Measurements from ENCODE around the gene PFKP.

Gene PFKP

DNA sequence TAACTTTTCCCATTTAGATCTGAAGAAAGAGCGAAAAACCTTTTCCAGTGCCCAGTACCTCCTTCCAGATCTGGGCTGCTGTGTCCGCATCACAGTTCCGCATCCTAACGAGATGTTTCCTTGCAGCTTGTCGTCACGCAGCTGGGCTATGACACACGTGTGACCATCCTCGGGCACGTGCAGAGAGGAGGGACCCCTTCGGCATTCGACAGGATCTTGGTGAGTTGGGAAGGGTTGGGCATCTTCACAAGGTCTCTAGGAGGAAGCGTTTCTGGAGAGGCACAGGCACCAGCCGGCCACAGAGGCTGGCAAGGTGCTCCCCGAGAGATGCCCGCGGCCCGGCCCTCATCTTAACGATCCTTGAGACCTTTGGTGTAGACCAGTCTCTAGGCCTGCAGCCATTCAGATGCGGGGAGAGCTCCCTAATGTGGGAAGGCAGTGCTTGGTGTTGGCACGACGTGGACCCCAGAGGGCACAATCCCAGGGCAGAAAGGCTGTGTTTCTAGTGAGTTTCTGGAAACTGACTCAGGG is 41.3 kb downstream of the PFKP start:
- H3K9ac ChIP-seq (ENCODE audit: low read length): no peak overlapping the region
- TF ChIP-seq, protein P1, sequence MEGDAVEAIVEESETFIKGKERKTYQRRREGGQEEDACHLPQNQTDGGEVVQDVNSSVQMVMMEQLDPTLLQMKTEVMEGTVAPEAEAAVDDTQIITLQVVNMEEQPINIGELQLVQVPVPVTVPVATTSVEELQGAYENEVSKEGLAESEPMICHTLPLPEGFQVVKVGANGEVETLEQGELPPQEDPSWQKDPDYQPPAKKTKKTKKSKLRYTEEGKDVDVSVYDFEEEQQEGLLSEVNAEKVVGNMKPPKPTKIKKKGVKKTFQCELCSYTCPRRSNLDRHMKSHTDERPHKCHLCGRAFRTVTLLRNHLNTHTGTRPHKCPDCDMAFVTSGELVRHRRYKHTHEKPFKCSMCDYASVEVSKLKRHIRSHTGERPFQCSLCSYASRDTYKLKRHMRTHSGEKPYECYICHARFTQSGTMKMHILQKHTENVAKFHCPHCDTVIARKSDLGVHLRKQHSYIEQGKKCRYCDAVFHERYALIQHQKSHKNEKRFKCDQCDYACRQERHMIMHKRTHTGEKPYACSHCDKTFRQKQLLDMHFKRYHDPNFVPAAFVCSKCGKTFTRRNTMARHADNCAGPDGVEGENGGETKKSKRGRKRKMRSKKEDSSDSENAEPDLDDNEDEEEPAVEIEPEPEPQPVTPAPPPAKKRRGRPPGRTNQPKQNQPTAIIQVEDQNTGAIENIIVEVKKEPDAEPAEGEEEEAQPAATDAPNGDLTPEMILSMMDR (IDR thresholded peaks at IDR 0.05; ENCODE audit: low read length): no peak
- no peak for TF ChIP-seq EZH2 (optimal IDR thresholded peaks at IDR 0.05; ENCODE audit: low read depth, low read length)
- TF ChIP-seq EZH2phosphoT487 (IDR thresholded peaks at IDR 0.05; ENCODE audit: low read length): no peak
- H3K4me3 ChIP-seq (ENCODE audit: low read length): no peak overlapping the region
- no peak overlapping the region for H2AFZ ChIP-seq (ENCODE audit: low read length)
- H3K79me2 ChIP-seq (ENCODE audit: low read length): no peaks in the 10 kb centered on the region
- H3K9me2 ChIP-seq (replicated peaks; ENCODE audit: insufficient read depth, low read length): no peaks in the 10 kb centered on the region
- no peaks in the 10 kb centered on the region for H3K9me3 ChIP-seq (replicated peaks; ENCODE audit: insufficient read depth, low read length)
- no peak overlapping the region for H3K27ac ChIP-seq (ENCODE audit: low read length)
- no peaks in the 10 kb centered on the region for H4K20me1 ChIP-seq (ENCODE audit: insufficient read depth, low read length)
- H3K4me2 ChIP-seq (ENCODE audit: low read depth, low read length): no peak overlapping the region
- no peaks in the 10 kb centered on the region for H3F3A ChIP-seq (ENCODE audit: insufficient read depth, low read length)
- H3K4me1 ChIP-seq (ENCODE audit: low read length): no peaks in the 10 kb centered on the region
- no peak for DNase-seq
- H3K36me3 ChIP-seq (replicated peaks; ENCODE audit: insufficient read depth, low read length): no peaks in the 10 kb centered on the region
- H3K27me3 ChIP-seq (replicated peaks; ENCODE audit: insufficient read depth, low read length): no peaks in the 10 kb centered on the region

DNA sequence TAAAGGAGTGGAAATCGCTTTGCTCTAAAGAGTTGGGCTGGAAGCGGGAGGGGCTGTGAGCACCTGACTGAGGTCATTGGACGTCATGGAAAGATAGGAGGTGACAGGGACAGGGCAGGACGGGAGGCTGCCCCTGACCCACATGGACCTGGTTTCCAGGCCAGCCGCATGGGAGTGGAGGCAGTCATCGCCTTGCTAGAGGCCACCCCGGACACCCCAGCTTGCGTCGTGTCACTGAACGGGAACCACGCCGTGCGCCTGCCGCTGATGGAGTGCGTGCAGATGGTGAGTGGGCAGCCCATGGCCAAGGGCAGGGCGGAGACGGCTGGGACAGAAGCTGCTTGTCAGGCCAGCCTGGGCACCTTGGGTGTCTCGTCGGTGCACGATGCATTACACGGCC is 41.8 kb downstream of the PFKP start:
- DNase-seq: no peak
- Histone ChIP-seq H3K79me2 (ENCODE audit: low read length) (no peaks in the 10 kb centered on the region), H3K27me3 (replicated peaks; ENCODE audit: insufficient read depth, low read length) (no peaks in the 10 kb centered on the region), H4K20me1 (ENCODE audit: insufficient read depth, low read length) (no peaks in the 10 kb centered on the region), H3K27ac (ENCODE audit: low read length) (no peak overlapping the region), H3K4me3 (ENCODE audit: low read length) (no peak overlapping the region), H3K9ac (ENCODE audit: low read length) (no peak overlapping the region), H3K4me1 (ENCODE audit: low read length) (no peaks in the 10 kb centered on the region), H3K4me2 (ENCODE audit: low read depth, low read length) (no peak overlapping the region), H2AFZ (ENCODE audit: low read length) (no peak overlapping the region), H3F3A (ENCODE audit: insufficient read depth, low read length) (no peaks in the 10 kb centered on the region), H3K9me2 (replicated peaks; ENCODE audit: insufficient read depth, low read length) (no peaks in the 10 kb centered on the region), H3K36me3 (replicated peaks; ENCODE audit: insufficient read depth, low read length) (no peaks in the 10 kb centered on the region), H3K9me3 (replicated peaks; ENCODE audit: insufficient read depth, low read length) (no peaks in the 10 kb centered on the region)
- no peak for TF ChIP-seq EZH2 (optimal IDR thresholded peaks at IDR 0.05; ENCODE audit: low read depth, low read length)
- no peak for TF ChIP-seq EZH2phosphoT487 (IDR thresholded peaks at IDR 0.05; ENCODE audit: low read length)
- TF ChIP-seq, protein P1 (IDR thresholded peaks at IDR 0.05; ENCODE audit: low read length): no peak

DNA sequence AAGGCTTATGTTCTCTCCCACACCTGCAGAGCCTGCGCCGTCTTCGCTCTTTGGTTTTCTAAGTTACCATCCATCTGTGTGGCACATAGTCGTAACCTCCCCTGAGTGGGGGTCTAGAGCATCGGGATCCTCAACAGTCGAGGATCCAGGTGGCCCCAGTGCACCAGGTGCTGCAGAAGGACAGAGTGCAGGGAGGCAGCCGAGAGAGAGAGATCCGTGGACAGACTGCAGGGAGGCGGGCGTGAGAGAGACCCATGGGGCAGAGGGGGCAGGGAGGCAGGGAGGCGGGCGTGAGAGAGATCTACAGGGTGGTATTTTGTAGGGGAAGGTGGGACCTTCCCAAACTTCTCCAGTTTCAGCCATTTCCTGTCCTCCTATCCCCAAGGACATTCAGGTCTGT is 42.3 kb downstream of the PFKP start:
- H4K20me1 ChIP-seq (ENCODE audit: insufficient read depth, low read length): no peaks in the 10 kb centered on the region
- no peak overlapping the region for H3K4me2 ChIP-seq (ENCODE audit: low read depth, low read length)
- no peaks in the 10 kb centered on the region for H3K36me3 ChIP-seq (replicated peaks; ENCODE audit: insufficient read depth, low read length)
- no peaks in the 10 kb centered on the region for H3K27me3 ChIP-seq (replicated peaks; ENCODE audit: insufficient read depth, low read length)
- H3K79me2 ChIP-seq (ENCODE audit: low read length): no peaks in the 10 kb centered on the region
- H3K27ac ChIP-seq (ENCODE audit: low read length): no peak overlapping the region
- H2AFZ ChIP-seq (ENCODE audit: low read length): no peak overlapping the region
- H3K4me3 ChIP-seq (ENCODE audit: low read length): no peak overlapping the region
- no peaks in the 10 kb centered on the region for H3K9me2 ChIP-seq (replicated peaks; ENCODE audit: insufficient read depth, low read length)
- no peaks in the 10 kb centered on the region for H3F3A ChIP-seq (ENCODE audit: insufficient read depth, low read length)
- no peak for DNase-seq
- H3K9me3 ChIP-seq (replicated peaks; ENCODE audit: insufficient read depth, low read length): no peaks in the 10 kb centered on the region
- H3K4me1 ChIP-seq (ENCODE audit: low read length): no peaks in the 10 kb centered on the region
- TF ChIP-seq, protein P1 (IDR thresholded peaks at IDR 0.05; ENCODE audit: low read length): no peak
- TF ChIP-seq EZH2 (optimal IDR thresholded peaks at IDR 0.05; ENCODE audit: low read depth, low read length) (no peak), EZH2phosphoT487 (IDR thresholded peaks at IDR 0.05; ENCODE audit: low read length) (no peak)
- H3K9ac ChIP-seq (ENCODE audit: low read length): no peak overlapping the region

Measured in MM.1S (cell line).